HepG2 (cell line): ENCODE data around the gene UBR3. TPM values are rescaled to one million over a fixed set of nuclear protein-coding genes. Genes with fewer than 3 reads are reported as not detected.

Experiments
- ADNP ChIP-seq: sonication (generic); formaldehyde crosslinking; IDR thresholded peaks from 2 replicates; pipeline ENCODE4 v1.4.0; 2020; ENCODE audit warnings: missing genetic modification reagents
- HDAC2 ChIP-seq: sonication (generic); formaldehyde crosslinking; IDR thresholded peaks from 2 replicates; pipeline ENCODE4 v1.4.0; 2020; ENCODE audit warnings: missing genetic modification reagents
- KIAA2018 ChIP-seq: sonication (generic); formaldehyde crosslinking; IDR thresholded peaks from 2 replicates; pipeline ENCODE4 v1.5.0; 2020; ENCODE audit warnings: mild to moderate bottlenecking, missing genetic modification reagents, borderline replicate concordance
- NFYC ChIP-seq: IDR thresholded peaks from 2 replicates; pipeline ENCODE4 v1.6.1; 2016; ENCODE audit warnings: missing genetic modification reagents, missing compliant biosample characterization
- PAF1 ChIP-seq: IDR thresholded peaks from 2 replicates; pipeline ENCODE4 v1.6.1; 2016; ENCODE audit warnings: missing genetic modification reagents, missing compliant biosample characterization
- ZNF407 ChIP-seq: sonication (generic); formaldehyde crosslinking; IDR thresholded peaks from one replicate; pipeline ENCODE4 v1.5.1; 2020; ENCODE audit warnings: mild to moderate bottlenecking, missing genetic modification reagents; ENCODE audit errors: not compliant biosample characterization
- polyA plus RNA-seq, 8 experiments: library from polyadenylated mRNA; depleted of rRNA in 3 of 8; stranded (reverse) in 7 of 8; unstranded in 1 of 8; fragments of >200 nt; fragmentation: Illumina TruSeq in 4 of 8; extraction: Trizol in 4 of 8; gene quantifications; 2 replicates each; pipeline versions ENCODE4 v1.2.1 to v1.2.3, GENCODE V29; 2011 to 2016; ENCODE audit warnings: low read depth in 4 of 8, missing spikeins in 1 of 8, mixed read lengths in 1 of 8; ENCODE audit not compliant: insufficient read depth in 1 of 8
- total RNA-seq, 5 experiments: library from RNA; depleted of rRNA; stranded (reverse); fragments of >200 nt; fragmentation: Illumina TruSeq; extraction: Trizol; gene quantifications; 2 replicates each; pipeline ENCODE4 v1.2.3, GENCODE V29; 2016; ENCODE audit warnings: low read depth in 1 of 5

UBR3 gene
- total and polyA plus RNA-seq, 2 of the 13 experiments (the other 11 are each of a cell fraction or from before 2014, with no cell fraction given), result 15.1 to 28.0 TPM

GRCh38 chr2:170090229-170090628 lies 263.0 kb downstream of the UBR3 start (continued):
- no peak for TF ChIP-seq KIAA2018 (CRISPR knock-in tag)
- TF ChIP-seq PAF1 (CRISPR knock-in tag), result no peak
- no peak for TF ChIP-seq NFYC
- no peak for TF ChIP-seq ZNF407
- no peak for TF ChIP-seq HDAC2 (CRISPR knock-in tag)
- no peak for TF ChIP-seq ADNP (CRISPR knock-in tag)
